Body of pancreas (tissue), 4 donors: ENCODE measurements around the gene PALLD. TPM values are rescaled to one million over a fixed set of nuclear protein-coding genes. Genes with fewer than 3 reads are reported as not detected.
A peak's percentile ranks its signal among the peaks of the same experiment; 100 is the strongest.

Source experiments
- ATAC-seq: fragments of 150-250 bp; one replicate; pipeline ENCODE4 v1.9.1; 2016
- DNase-seq, 4 donors: peaks; one replicate each; pipeline ENCODE4 v3.0.0-alpha.2; 2019
- H3K27ac ChIP-seq, 4 donors: fragments of 200-600 bp; sonication (generic); 1 replicate in 3 of 4; 2 replicates in 1 of 4; pipeline versions ENCODE4 v1.5.1 to v1.6.1; 2016 to 2019; ENCODE audit warnings: mild to moderate bottlenecking in 1 of 4, mixed read lengths in 1 of 4, moderate library complexity in 1 of 4
- H3K27me3 ChIP-seq, 2 donors: fragments of 200-600 bp; sonication (generic); one replicate each; pipeline ENCODE4 v1.6.0; 2016; ENCODE audit warnings: mild to moderate bottlenecking in 1 of 2
- H3K36me3 ChIP-seq, 2 donors: fragments of 200-600 bp; sonication (generic); replicated peaks in 1 of 2; 2 replicates each; pipeline ENCODE4 v1.5.1; 2016; ENCODE audit warnings: low read depth in 2 of 2; ENCODE audit not compliant: insufficient read depth in 1 of 2
- H3K4me1 ChIP-seq: fragments of 200-600 bp; sonication (generic); one replicate; pipeline ENCODE4 v1.6.0; 2016
- H3K4me3 ChIP-seq, 2 donors: fragments of 200-600 bp; sonication (generic); 1 replicate in 1 of 2; 2 replicates in 1 of 2; pipeline ENCODE4 v1.5.1; 2016 to 2019
- H3K9me3 ChIP-seq, 3 donors: fragments of 200-600 bp; sonication (generic); 1 replicate in 2 of 3; 2 replicates in 1 of 3; pipeline ENCODE4 v1.5.1; 2016
- CTCF ChIP-seq, 7 experiments: fragments of 450-650 bp in 4 of 7; fragments of 200-600 bp in 3 of 7; sonication (generic) in 3 of 7; IDR thresholded peaks; one replicate each; pipeline ENCODE4 v1.5.1; 2016 to 2019; ENCODE audit warnings: antibody characterized with exemption in 7 of 7
- POLR2A ChIP-seq, 3 donors: fragments of 450-650 bp; IDR thresholded peaks; one replicate each; pipeline ENCODE4 v1.6.1; 2016; ENCODE audit warnings: antibody characterized with exemption in 3 of 3, mild to moderate bottlenecking in 2 of 3
- WGBS, 2 donors: methylation state at CpG; one replicate each; pipeline ENCODE4 v1.1.5; 2017; 5-methylcytosine and 5-hydroxymethylcytosine counted together
- intact Hi-C: fragments of 100-400 bp; cut with DNase I; formaldehyde crosslinking; loops from one replicate; pipeline ENCODE4 v1.15.1; 2023
- total RNA-seq, 2 donors: library from RNA; depleted of rRNA; stranded (reverse); fragments of >200 nt; gene quantifications; one replicate each; pipeline ENCODE4 v1.1.0, GENCODE V29; 2016

The PALLD gene
- total RNA-seq, 2 donors from 2014 or later: 46.8 to 52.4 TPM

GRCh38 chr4:168757500-168757899 is 260.6 kb downstream of the PALLD start:
- no peak overlapping the region for H3K4me3 ChIP-seq
- no peaks in the 10 kb centered on the region for H3K36me3 ChIP-seq
- no peak overlapping the region for H3K27ac ChIP-seq
- intact Hi-C loops: no loop called here
- DNase-seq (no peak), ATAC-seq (no peak)
- no peaks in the 10 kb centered on the region for H3K9me3 ChIP-seq
- H3K4me1 ChIP-seq: no peaks in the 10 kb centered on the region
- H3K27me3 ChIP-seq: no peaks in the 10 kb centered on the region
- WGBS, 2 donors: 77 to 90% methylated on average over 8 of the region's 8 CpGs
- no peak for TF ChIP-seq CTCF (IDR thresholded peaks at IDR 0.05)
- TF ChIP-seq POLR2A (IDR thresholded peaks at IDR 0.05): no peak

GRCh38 chr4:168758351-168758876 is 261.6 kb downstream of the PALLD start:
- H3K36me3 ChIP-seq: no peaks in the 10 kb centered on the region
- no peaks in the 10 kb centered on the region for H3K27me3 ChIP-seq
- no peak overlapping the region for H3K4me3 ChIP-seq
- H3K27ac ChIP-seq: no peak overlapping the region
- DNase-seq: no peak
- 59 to 60% methylated on average over 4 of the region's 4 CpGs for WGBS, 2 donors
- TF ChIP-seq CTCF (IDR thresholded peaks at IDR 0.05): no peak
- no peaks in the 10 kb centered on the region for H3K9me3 ChIP-seq
- no peak for ATAC-seq
- intact Hi-C loops: no loop called here
- no peaks in the 10 kb centered on the region for H3K4me1 ChIP-seq

GRCh38 chr4:168759321-168759720 is 262.5 kb downstream of the PALLD start:
- no peak overlapping the region for H3K4me3 ChIP-seq
- H3K36me3 ChIP-seq: no peaks in the 10 kb centered on the region
- TF ChIP-seq CTCF (IDR thresholded peaks at IDR 0.05) (no peak), POLR2A (IDR thresholded peaks at IDR 0.05) (no peak)
- 65 to 88% methylated on average over 1 of the region's 1 CpG for WGBS, 2 donors
- intact Hi-C loops: no loop called here
- ATAC-seq (no peak), DNase-seq (no peak)
- H3K9me3 ChIP-seq: no peaks in the 10 kb centered on the region
- H3K27me3 ChIP-seq: no peaks in the 10 kb centered on the region
- H3K4me1 ChIP-seq: no peaks in the 10 kb centered on the region
- no peak overlapping the region for H3K27ac ChIP-seq

- DNase-seq (peak in 1 of 4 donors; percentile 44), ATAC-seq (no peak)
- Histone ChIP-seq H3K4me3 (no peak overlapping the region), H3K27me3 (no peaks in the 10 kb centered on the region), H3K4me1 (no peaks in the 10 kb centered on the region), H3K9me3 (no peaks in the 10 kb centered on the region), H3K27ac (no peak overlapping the region), H3K36me3 (no peaks in the 10 kb centered on the region)
- intact Hi-C loops: no loop called here
- TF ChIP-seq CTCF (IDR thresholded peaks at IDR 0.05): no peak
- TF ChIP-seq POLR2A (IDR thresholded peaks at IDR 0.05): no peak
- 81 to 85% methylated on average over 10 of the region's 10 CpGs for WGBS, 2 donors
Observed at GRCh38 chr4:168759959-168760527, 263.2 kb downstream of the PALLD start.

GRCh38 chr4:168761066-168761465 is 264.2 kb downstream of the PALLD start:
- no peak for ATAC-seq
- intact Hi-C loops: no loop called here

More at GRCh38 chr4:168761066-168761465, 264.2 kb downstream of the PALLD start:
- WGBS, 2 donors: 75 to 81% methylated on average over 4 of the region's 4 CpGs
- H3K4me1 ChIP-seq: no peaks in the 10 kb centered on the region
- no peak overlapping the region for H3K4me3 ChIP-seq
- TF ChIP-seq CTCF (IDR thresholded peaks at IDR 0.05): no peak
- no peak for TF ChIP-seq POLR2A (IDR thresholded peaks at IDR 0.05)
- H3K9me3 ChIP-seq: no peaks in the 10 kb centered on the region
- DNase-seq: no peak
- H3K27ac ChIP-seq: no peak overlapping the region
- no peaks in the 10 kb centered on the region for H3K36me3 ChIP-seq
- H3K27me3 ChIP-seq: no peaks in the 10 kb centered on the region
